H1 (cell line): ENCODE data around the gene DPF1. TPM values are rescaled to one million over a fixed set of nuclear protein-coding genes. Genes with fewer than 3 reads are reported as not detected.

Experiments used
- CHD7 ChIP-seq: fragments of 300-600 bp; sonication (generic); IDR thresholded peaks from 2 replicates; pipeline ENCODE4 v1.7.1; 2012; ENCODE audit warnings: low read length, moderate library complexity, mild to moderate bottlenecking, inconsistent platforms; ENCODE audit not compliant: insufficient replicate concordance
- MAFK ChIP-seq: IDR thresholded peaks from 2 replicates; pipeline ENCODE4 v1.6.1; 2012; ENCODE audit warnings: low read depth, mild to moderate bottlenecking, improper control_type of control experiment, low read length
- MAX ChIP-seq: IDR thresholded peaks from 2 replicates; pipeline ENCODE4 v1.6.1; 2012; ENCODE audit warnings: inconsistent platforms
- PHF8 ChIP-seq: fragments of 200-600 bp; sonication (generic); conservative IDR thresholded peaks from 2 replicates; pipeline ENCODE4 v1.7.1; 2012; ENCODE audit warnings: low read depth, mild to moderate bottlenecking, inconsistent platforms, low read length, moderate library complexity
- RAD21 ChIP-seq, 2 experiments: IDR thresholded peaks in 1 of 2; conservative IDR thresholded peaks in 1 of 2; 2 replicates each; pipeline ENCODE4 v1.6.1; 2011; ENCODE audit warnings: low read depth in 2 of 2, low read length in 2 of 2, improper control_type of control experiment in 1 of 2, inconsistent platforms in 1 of 2, mild to moderate bottlenecking in 1 of 2, moderate library complexity in 1 of 2
- RXRA ChIP-seq: IDR thresholded peaks from 2 replicates; pipeline ENCODE4 v1.6.1; 2011; ENCODE audit warnings: low read depth, mild to moderate bottlenecking, low read length, moderate library complexity; ENCODE audit not compliant: insufficient read depth
- SUZ12 ChIP-seq: fragments of 200-600 bp; sonication (generic); IDR thresholded peaks from 2 replicates; pipeline ENCODE4 v1.6.1; 2012; ENCODE audit warnings: mild to moderate bottlenecking, inconsistent platforms, low read length, moderate library complexity, mixed read lengths
- TAF1 ChIP-seq: IDR thresholded peaks from 2 replicates; pipeline ENCODE4 v1.6.1; 2011; ENCODE audit warnings: mild to moderate bottlenecking, low read depth, low read length
- polyA plus RNA-seq, 7 experiments: library from polyadenylated mRNA; depleted of rRNA in 3 of 7; stranded (reverse) in 5 of 7; unstranded in 2 of 7; fragments of >200 nt in 5 of 7; fragments of 200-250 nt in 2 of 7; gene quantifications; 1 replicate in 5 of 7; 2 replicates in 1 of 7; 4 replicates in 1 of 7; pipeline versions ENCODE4 v1.2.1 to v1.2.3, GENCODE V29; 2011 to 2013; ENCODE audit warnings: missing spikeins in 2 of 7, mixed read lengths in 2 of 7
- total RNA-seq: library from RNA; stranded (reverse); fragmentation: NEBNext Ultra II Directional; extraction: Animal tissue kit (Norgen Biotek cat#: 25700); gene quantifications from 2 replicates; pipeline ENCODE4 v1.2.1, GENCODE V29; 2021
- TF ChIP-seq, protein P1 (sequence below): IDR thresholded peaks from 2 replicates; pipeline ENCODE4 v1.6.1; 2012; ENCODE audit warnings: inconsistent platforms

Gene DPF1
- total and polyA plus RNA-seq, 2 of the 8 experiments (the other 6 are each of a cell fraction or from before 2014, with no cell fraction given): 12.9 to 15.6 TPM

GRCh38 chr19:38206006-38206745, 17.8 kb downstream of the DPF1 start (continued):
- TF ChIP-seq CHD7: no peak
- TF ChIP-seq MAFK: no peak
- TF ChIP-seq TAF1: no peak
- TF ChIP-seq MAX: no peak
- TF ChIP-seq SUZ12: no peak
- TF ChIP-seq PHF8: no peak
- TF ChIP-seq RAD21 (IDR thresholded peaks at IDR 0.05 in 1 of 2, conservative IDR thresholded peaks at IDR 0.05 in 1 of 2; ENCODE audit: low read depth in 2 of 2, low read length in 2 of 2): no peak
- TF ChIP-seq, protein P1, sequence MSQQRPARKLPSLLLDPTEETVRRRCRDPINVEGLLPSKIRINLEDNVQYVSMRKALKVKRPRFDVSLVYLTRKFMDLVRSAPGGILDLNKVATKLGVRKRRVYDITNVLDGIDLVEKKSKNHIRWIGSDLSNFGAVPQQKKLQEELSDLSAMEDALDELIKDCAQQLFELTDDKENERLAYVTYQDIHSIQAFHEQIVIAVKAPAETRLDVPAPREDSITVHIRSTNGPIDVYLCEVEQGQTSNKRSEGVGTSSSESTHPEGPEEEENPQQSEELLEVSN: no peak
- no peak for TF ChIP-seq RXRA
